PC-3 (cell line): Measurements from ENCODE around the gene GFAP.

ENCODE experiments used
- EZH2phosphoT487 ChIP-seq: fragments of 300-600 bp; sonication (generic); IDR thresholded peaks from 2 replicates; pipeline ENCODE4 v1.6.1; 2018; ENCODE audit warnings: mild to moderate bottlenecking, antibody characterized with exemption, low read length, borderline replicate concordance
- TF ChIP-seq, protein P1 (sequence below): fragments of 300-600 bp; sonication (generic); conservative IDR thresholded peaks from 2 replicates; pipeline ENCODE4 v1.5.1; 2017; ENCODE audit warnings: antibody characterized with exemption, low read depth, mild to moderate bottlenecking, low read length

DNA sequence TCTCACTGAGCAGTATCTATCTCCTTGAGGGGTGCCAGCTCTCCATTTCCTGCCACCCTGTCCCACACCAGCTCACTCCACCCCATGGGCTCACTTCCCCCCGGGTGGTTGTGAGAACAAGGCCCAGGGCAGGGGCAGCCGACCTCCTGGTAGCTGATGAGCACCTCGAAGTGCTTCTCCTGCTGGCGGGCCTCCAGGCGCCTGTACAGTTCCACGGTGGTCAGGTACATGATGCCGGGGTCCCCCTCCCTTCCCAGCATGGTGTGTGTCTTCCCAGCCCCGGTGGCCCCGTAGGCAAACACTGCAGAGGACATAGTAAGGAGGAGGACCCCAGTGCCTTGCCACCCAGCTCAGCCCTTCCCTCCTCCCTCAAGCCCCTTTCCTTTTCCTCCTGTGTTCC lies 19.8 kb upstream of the GFAP start:
- TF ChIP-seq, protein P1, sequence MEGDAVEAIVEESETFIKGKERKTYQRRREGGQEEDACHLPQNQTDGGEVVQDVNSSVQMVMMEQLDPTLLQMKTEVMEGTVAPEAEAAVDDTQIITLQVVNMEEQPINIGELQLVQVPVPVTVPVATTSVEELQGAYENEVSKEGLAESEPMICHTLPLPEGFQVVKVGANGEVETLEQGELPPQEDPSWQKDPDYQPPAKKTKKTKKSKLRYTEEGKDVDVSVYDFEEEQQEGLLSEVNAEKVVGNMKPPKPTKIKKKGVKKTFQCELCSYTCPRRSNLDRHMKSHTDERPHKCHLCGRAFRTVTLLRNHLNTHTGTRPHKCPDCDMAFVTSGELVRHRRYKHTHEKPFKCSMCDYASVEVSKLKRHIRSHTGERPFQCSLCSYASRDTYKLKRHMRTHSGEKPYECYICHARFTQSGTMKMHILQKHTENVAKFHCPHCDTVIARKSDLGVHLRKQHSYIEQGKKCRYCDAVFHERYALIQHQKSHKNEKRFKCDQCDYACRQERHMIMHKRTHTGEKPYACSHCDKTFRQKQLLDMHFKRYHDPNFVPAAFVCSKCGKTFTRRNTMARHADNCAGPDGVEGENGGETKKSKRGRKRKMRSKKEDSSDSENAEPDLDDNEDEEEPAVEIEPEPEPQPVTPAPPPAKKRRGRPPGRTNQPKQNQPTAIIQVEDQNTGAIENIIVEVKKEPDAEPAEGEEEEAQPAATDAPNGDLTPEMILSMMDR = no peak
- no peak for TF ChIP-seq EZH2phosphoT487
